Suprapubic skin (tissue), 4 donors: Measurements from ENCODE around the gene RAB36.

Experiments
- CTCF ChIP-seq, 2 donors: fragments of 200-600 bp in 1 of 2; fragments of 450-650 bp in 1 of 2; sonication (generic) in 1 of 2; IDR thresholded peaks; one replicate each; pipeline ENCODE4 v1.5.1; 2016 to 2019; ENCODE audit warnings: antibody characterized with exemption in 2 of 2, mild to moderate bottlenecking in 1 of 2, moderate library complexity in 1 of 2
- POLR2A ChIP-seq, 2 donors: fragments of 450-650 bp; IDR thresholded peaks; one replicate each; pipeline ENCODE4 v1.6.1; 2017; ENCODE audit warnings: antibody characterized with exemption in 2 of 2, mild to moderate bottlenecking in 2 of 2, moderate library complexity in 2 of 2
- POLR2AphosphoS5 ChIP-seq, 3 donors: sonication (generic); formaldehyde crosslinking; IDR thresholded peaks; one replicate each; pipeline ENCODE4 v1.6.1; 2017; ENCODE audit warnings: antibody characterized with exemption in 3 of 3

GRCh38 chr22:23193196-23193827, 48.0 kb downstream of the RAB36 start:
- TF ChIP-seq POLR2AphosphoS5 (IDR thresholded peaks at IDR 0.05) (no peak), CTCF (IDR thresholded peaks at IDR 0.05) (no peak), POLR2A (IDR thresholded peaks at IDR 0.05) (no peak)
